Psoas muscle (tissue), 8 donors: ENCODE data around the gene LIPT1. TPM values are rescaled to one million over a fixed set of nuclear protein-coding genes. Genes with fewer than 3 reads are reported as not detected.

Source experiments
- ATAC-seq, 4 donors: fragments of 200-7000 bp; cut with Tn5 transposase; one replicate each; pipeline ENCODE4 v1.9.1; 2020; ENCODE audit warnings: moderate library complexity in 3 of 4, mild to moderate bottlenecking in 2 of 4
- DNase-seq, 2 donors: peaks; one replicate each; pipeline ENCODE4 v3.0.0-alpha.2; 2020
- H3K27ac ChIP-seq: fragments of 200-600 bp; one replicate; pipeline ENCODE4 v1.8.0; 2022
- H3K27me3 ChIP-seq, 3 donors: fragments of 200-600 bp in 1 of 3; one replicate each; pipeline versions ENCODE4 v1.6.1 to v1.8.0; 2013 to 2022; ENCODE audit warnings: low read length in 2 of 3, mild to moderate bottlenecking in 2 of 3, moderate library complexity in 1 of 3; ENCODE audit not compliant: insufficient read depth in 3 of 3
- H3K36me3 ChIP-seq, 2 donors: fragments of 200-600 bp in 1 of 2; one replicate each; pipeline versions ENCODE4 v1.6.1 to v1.8.0; 2013 to 2022; ENCODE audit warnings: low read depth in 1 of 2, mild to moderate bottlenecking in 1 of 2, moderate library complexity in 1 of 2; ENCODE audit not compliant: insufficient read depth in 1 of 2
- H3K4me1 ChIP-seq: fragments of 200-600 bp; one replicate; pipeline ENCODE4 v1.8.0; 2022
- H3K4me3 ChIP-seq: fragments of 200-600 bp; one replicate; pipeline ENCODE4 v1.8.0; 2022; ENCODE audit warnings: mild to moderate bottlenecking
- H3K9me3 ChIP-seq: fragments of 200-600 bp; one replicate; pipeline ENCODE4 v1.8.0; 2022
- CTCF ChIP-seq: fragments of 200-600 bp; IDR thresholded peaks from one replicate; pipeline ENCODE4 v1.8.0; 2022; ENCODE audit warnings: antibody characterized with exemption
- WGBS, 3 donors: extraction: QIAGEN DNeasy Blood & Tissue Kit; methylation state at CpG; one replicate each; pipeline versions ENCODE4 v1.1.6 to v1.1.7; 2013; 5-methylcytosine and 5-hydroxymethylcytosine counted together
- intact Hi-C, 2 donors: fragments of 100-400 bp; cut with DNase I; formaldehyde crosslinking; loops; one replicate each; pipeline versions ENCODE4 v1.11.0 to v1.14.2; 2022
- long read RNA-seq, 2 donors: library from polyadenylated mRNA; unstranded; transcript quantifications; one replicate each; pipeline ENCODE4 v2.0.0, GENCODE V29; 2021
- polyA plus RNA-seq, 3 donors: library from polyadenylated mRNA; stranded (reverse); fragments of 200-250 nt; gene quantifications; one replicate each; pipeline ENCODE4 v1.2.3, GENCODE V29; 2013
- total RNA-seq, 4 donors: library from RNA; stranded (reverse); fragmentation: NEBNext Ultra II Directional in 2 of 4; extraction: Animal tissue kit (Norgen Biotek cat#: 25700) in 2 of 4; gene quantifications; one replicate each; pipeline versions ENCODE4 v1.2.1 to v1.2.4, GENCODE V29; 2021 to 2023
- donor health status: healthy with polysubstance abuse.
- donor health status: DM: no; HTN: no; CAD: no; lungs with moderate emphysema.
- donor health status: Bipolar disorder and iron deficiency.
- donor health status: healthy.
- donor health status: DM: yes; HTN: yes; CAD: no.
- donor health status: DM: no; HTN: no; CAD: no.
- donor health status: DM: no; HTN: no; CAD: no.
- donor health status: DM: yes; HTN: yes; CAD: no.

The LIPT1 gene
- total RNA-seq (1 to 10 TPM; 6.7 to 8.9 (median 7.7) TPM), polyA plus RNA-seq (10 to 100 TPM in 1 of 3 donors, 1 to 10 TPM in 2; 9.6 to 11.3 (median 9.7) TPM)
- long read RNA-seq, donor 1, partial matches to known transcripts = 1 of 6 reads
- long read RNA-seq, donor 1, other reads (novel, unspliced or antisense) = 0 of 6 reads
- long read RNA-seq, donor 2, transcript LIPT1-202 (3 exons, 1,424 nt) = major isoform, 6 of 10 reads
- long read RNA-seq, donor 2, partial matches to known transcripts = 0 of 10 reads
- long read RNA-seq, donor 2, other reads (novel, unspliced or antisense) = 3 of 10 reads

- DNase-seq = peak; percentile 94 to 95
- intact Hi-C loops = loop anchor here in 1 of 2 donors (10.0 kb wide), 1 partner anchor 540 kb away; no protein-coding TSS in a partner anchor
- Histone ChIP-seq H3K9me3 (no peaks in the 10 kb centered on the region), H3K27ac (peak within 1 kb of the TSS; percentile 92), H3K4me3 (peak within 1 kb of the TSS; percentile 76), H3K4me1 (peaks cover 15% of the 10 kb centered on the region), H3K27me3 (no peaks in the 10 kb centered on the region), H3K36me3 (peaks cover 6 to 46% of the 10 kb centered on the region in 2 donors)
- 0% methylated on average over 69 to 70 of the region's 70 CpGs for WGBS, 3 donors
- no peak for TF ChIP-seq CTCF
- ATAC-seq = peak; percentile 99 to 100 (median 100)
These were observed at the start of gene LIPT1, which contains the start of gene TSGA10 for GRCh38 chr2:99154643-99155536. Gene LIPT1 (plus strand): TSS chr2:99154967. CDS start chr2:99161958, 6,991 bp downstream. Gene TSGA10 (minus strand): TSS chr2:99154942. CDS start chr2:99109439, 45,503 bp downstream.

GRCh38 chr2:99106913-99107312, 47.9 kb upstream of the LIPT1 start:
- no peak for DNase-seq
- intact Hi-C loops = no loop called here
- H3K27me3 ChIP-seq = no peaks in the 10 kb centered on the region
- WGBS, 3 donors = 62 to 72% (median 64%) methylated on average over 2 of the region's 2 CpGs
- no peak overlapping the region for H3K4me3 ChIP-seq
- H3K36me3 ChIP-seq = no peaks in the 10 kb centered on the region
- ATAC-seq = no peak
- no peak overlapping the region for H3K27ac ChIP-seq
- no peak for TF ChIP-seq CTCF
- no peaks in the 10 kb centered on the region for H3K4me1 ChIP-seq
- H3K9me3 ChIP-seq = no peaks in the 10 kb centered on the region

GRCh38 chr2:99111236-99111635, 43.5 kb upstream of the LIPT1 start:
- ATAC-seq = no peak
- Histone ChIP-seq H3K27me3 (no peaks in the 10 kb centered on the region), H3K4me3 (no peak overlapping the region), H3K27ac (no peak overlapping the region), H3K4me1 (no peaks in the 10 kb centered on the region), H3K9me3 (no peaks in the 10 kb centered on the region), H3K36me3 (no peaks in the 10 kb centered on the region)
- WGBS, 3 donors = 73 to 89% (median 73%) methylated on average over 2 of the region's 2 CpGs
- intact Hi-C loops = no loop called here
- no peak for TF ChIP-seq CTCF
- no peak for DNase-seq

GRCh38 chr2:99111945-99112344, 42.8 kb upstream of the LIPT1 start:
- TF ChIP-seq CTCF = no peak
- Histone ChIP-seq H3K36me3 (no peaks in the 10 kb centered on the region), H3K27me3 (no peaks in the 10 kb centered on the region), H3K4me3 (no peak overlapping the region), H3K27ac (no peak overlapping the region), H3K4me1 (no peaks in the 10 kb centered on the region), H3K9me3 (no peaks in the 10 kb centered on the region)
- 91 to 97% (median 96%) methylated on average over 1 of the region's 1 CpG for WGBS, 3 donors
- intact Hi-C loops = no loop called here
- ATAC-seq = no peak
- no peak for DNase-seq
